ENCODE data around the gene SCTR.

DNA sequence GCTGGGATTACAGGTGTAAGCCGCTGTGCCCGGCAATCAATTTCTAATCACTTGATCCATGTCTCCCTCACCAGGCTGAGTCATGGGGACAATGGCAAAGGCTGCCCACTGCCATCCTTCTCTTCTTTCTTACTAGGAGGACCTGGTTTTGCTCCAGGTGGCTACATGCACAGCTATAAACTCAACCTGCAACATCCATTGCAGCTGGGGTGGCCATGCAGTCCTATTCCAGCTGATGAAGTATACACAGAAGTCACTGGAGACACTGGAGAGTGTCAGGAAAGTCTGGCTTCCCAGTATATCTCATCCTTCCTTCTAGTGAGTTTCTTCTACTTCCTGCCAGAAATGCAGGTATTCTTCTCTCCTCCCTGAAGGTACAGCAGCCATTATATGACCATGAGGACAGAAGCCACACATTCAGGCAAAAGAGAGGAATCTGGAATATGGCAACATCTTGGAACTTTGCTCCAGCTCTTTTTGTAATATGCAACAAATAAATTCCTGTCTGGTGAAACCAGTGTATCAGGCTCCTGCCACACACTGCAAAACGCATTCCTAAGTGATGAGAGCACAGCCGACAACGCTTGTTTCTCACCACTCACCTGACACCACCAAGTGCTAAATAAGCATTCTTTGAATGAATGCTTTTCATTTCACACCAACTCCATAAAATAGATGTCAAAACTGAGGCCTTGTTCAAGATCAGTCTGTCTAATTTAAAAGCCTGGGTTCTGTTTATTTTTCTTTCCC is 32.3 kb downstream of the SCTR start:
- TF ChIP-seq CTCF (IDR thresholded peaks at IDR 0.05), result no peak
- no peak for TF ChIP-seq POLR2A (IDR thresholded peaks at IDR 0.05)
